NOMO-1 (cell line): ENCODE data around the gene ERCC6L.

Source experiments
- DNase-seq, 2 experiments: peaks; one replicate each; lab custom pipeline; 2025; ENCODE audit not compliant: unreplicated experiment in 2 of 2; lab: John Stamatoyannopoulos, UW

The ERCC6L gene

DNA sequence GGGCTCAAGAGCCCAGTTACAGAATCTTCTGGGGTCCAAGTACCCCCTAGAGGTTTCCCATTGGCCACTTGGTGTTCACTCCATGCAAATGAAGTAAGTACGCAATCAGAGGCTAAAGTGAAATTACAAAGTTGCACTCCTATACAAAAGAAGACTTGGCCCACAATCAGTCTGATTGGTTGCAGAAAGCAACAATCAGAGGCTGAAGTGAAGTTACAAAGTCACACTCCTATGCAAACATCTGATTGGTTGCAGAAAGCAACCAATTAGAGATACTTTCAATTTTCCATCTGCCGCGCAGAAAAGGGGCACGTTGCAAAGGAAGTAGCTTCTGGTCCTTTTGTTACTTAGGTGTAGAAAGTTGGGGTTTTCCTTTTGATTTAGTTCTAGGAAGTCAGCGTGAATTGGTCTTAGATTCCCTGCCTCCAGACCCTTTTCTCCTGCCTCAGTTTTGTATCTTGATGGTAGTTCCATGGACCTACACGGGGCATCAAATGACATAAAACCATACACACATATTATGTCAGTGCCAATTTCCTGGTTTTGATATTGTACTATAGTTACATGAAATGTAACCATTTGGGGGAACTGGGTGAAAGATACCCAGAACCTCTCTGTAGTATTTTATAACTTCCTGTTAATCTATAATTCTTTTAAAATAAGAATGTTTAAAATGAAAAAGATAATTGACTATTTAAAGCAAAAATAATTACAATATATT is 69.7 kb downstream of the ERCC6L start:
- DNase-seq, result no peak

DNA sequence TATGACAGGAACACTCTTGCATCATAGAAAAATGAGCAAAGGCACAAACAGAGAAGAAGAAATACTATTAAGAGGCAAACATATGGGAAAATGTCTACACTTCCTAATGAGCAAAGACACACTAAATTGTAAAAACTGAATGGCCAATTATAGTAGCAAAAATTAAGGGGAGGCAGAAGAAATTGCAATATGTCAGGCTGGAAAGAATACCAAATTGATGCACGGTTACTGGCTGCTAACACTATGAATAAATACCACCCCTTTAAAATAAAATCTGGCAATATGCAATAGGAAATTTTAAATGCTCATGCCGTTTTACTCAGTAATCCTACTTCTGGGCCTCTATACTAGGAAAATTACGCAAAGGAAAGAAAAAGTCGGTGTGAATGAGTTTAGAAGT is 73.3 kb downstream of the ERCC6L start:
- no peak for DNase-seq

DNA sequence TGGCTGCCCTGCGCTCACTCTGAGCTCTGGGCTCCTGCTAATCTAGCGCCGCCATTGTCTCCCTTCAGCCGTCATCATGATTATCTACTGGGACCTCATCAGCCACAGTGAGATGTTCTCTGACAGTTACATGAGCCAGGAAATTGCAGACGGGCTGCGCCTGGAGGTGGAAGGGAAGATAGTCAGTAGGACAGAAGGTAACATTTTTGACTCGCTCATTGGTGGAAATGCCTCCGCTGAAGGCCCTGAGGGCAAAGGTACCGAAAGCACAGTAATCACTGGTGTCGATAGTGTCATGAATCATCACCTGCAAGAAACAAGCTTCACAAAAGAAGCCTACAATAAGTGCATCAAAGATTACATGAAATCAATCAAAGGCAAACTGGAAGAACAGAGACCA is 79.1 kb downstream of the ERCC6L start:
- no peak for DNase-seq

DNA sequence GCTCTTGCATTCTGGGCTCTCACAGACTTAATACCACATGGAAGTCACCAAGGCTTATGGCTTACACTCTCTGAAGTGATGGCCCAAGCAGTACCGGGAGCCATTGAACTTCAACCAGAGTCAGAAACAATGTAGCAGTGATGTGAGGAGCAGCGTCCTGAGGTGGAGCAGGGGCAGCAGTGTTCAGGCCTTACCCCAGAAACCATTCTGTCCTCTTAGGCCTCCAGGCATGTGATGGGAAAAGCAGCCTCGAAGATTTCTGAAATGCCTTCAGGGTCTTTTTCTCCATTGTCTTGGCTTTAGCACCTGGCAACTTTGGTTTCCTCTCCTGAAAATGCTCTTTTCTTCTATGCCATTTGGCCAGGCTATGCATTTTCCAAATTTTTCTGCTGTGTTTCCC is 80.1 kb downstream of the ERCC6L start:
- DNase-seq, result no peak
